Adrenal gland (tissue), 12 donors: ENCODE measurements around the gene CSAD. TPM values are rescaled to one million over a fixed set of nuclear protein-coding genes. Genes with fewer than 3 reads are reported as not detected.

Experiments used
- DNase-seq, 7 donors: peaks; one replicate each; pipeline ENCODE4 v3.0.0-alpha.2; 2019 to 2020
- H3K27ac ChIP-seq, 5 donors: fragments of 200-600 bp; sonication (generic) in 4 of 5; 1 replicate in 3 of 5; 2 replicates in 2 of 5; pipeline versions ENCODE4 v1.5.1 to v1.8.0; 2016 to 2020; ENCODE audit warnings: mild to moderate bottlenecking in 1 of 5
- H3K27me3 ChIP-seq: fragments of 200-600 bp; 2 replicates; pipeline ENCODE4 v1.8.0; 2021
- H3K36me3 ChIP-seq, 2 donors: fragments of 200-600 bp; replicated peaks in 1 of 2; 1 replicate in 1 of 2; 2 replicates in 1 of 2; pipeline versions ENCODE4 v1.5.1 to v1.8.0; 2018 to 2022
- H3K4me1 ChIP-seq, 2 donors: fragments of 200-600 bp; replicated peaks in 1 of 2; 1 replicate in 1 of 2; 2 replicates in 1 of 2; pipeline versions ENCODE4 v1.5.1 to v1.8.0; 2018 to 2021
- H3K4me3 ChIP-seq, 4 donors: fragments of 200-600 bp; sonication (generic) in 3 of 4; one replicate each; pipeline ENCODE4 v1.5.1; 2016 to 2018
- H3K9me3 ChIP-seq, 3 donors: fragments of 200-600 bp; sonication (generic) in 1 of 3; replicated peaks in 1 of 3; 1 replicate in 2 of 3; 2 replicates in 1 of 3; pipeline versions ENCODE4 v1.5.1 to v1.8.0; 2016 to 2021
- POLR2A ChIP-seq, 2 donors: fragments of 450-650 bp; IDR thresholded peaks; one replicate each; pipeline ENCODE4 v1.6.1; 2017; ENCODE audit warnings: antibody characterized with exemption in 2 of 2, mild to moderate bottlenecking in 2 of 2, moderate library complexity in 1 of 2
- WGBS, 4 donors: extraction: QIAGEN DNeasy Blood & Tissue Kit in 2 of 4; methylation state at CpG; one replicate each; pipeline versions ENCODE4 v1.1.5 to v1.1.7; 2013 to 2017; 5-methylcytosine and 5-hydroxymethylcytosine counted together
- intact Hi-C, 2 donors: fragments of 100-400 bp; cut with DNase I; formaldehyde crosslinking; loops; one replicate each; pipeline versions ENCODE4 v1.14.1 to v1.15.0; 2022 to 2023
- polyA plus RNA-seq, 3 donors: library from polyadenylated mRNA; stranded (reverse); fragments of 200-250 nt in 2 of 3; fragments of 350-450 nt in 1 of 3; fragmentation: Illumina TruSeq in 1 of 3; extraction: RNeasy Lipid Tissue Mini Kit (QIAGEN cat#74804) in 1 of 3; gene quantifications; one replicate each; pipeline ENCODE4 v1.2.3, GENCODE V29; 2013 to 2014
- total RNA-seq, 9 donors: library from RNA; depleted of rRNA in 4 of 9; stranded (reverse); fragments of >200 nt in 4 of 9; fragments of 120-200 nt in 1 of 9; fragmentation: NEBNext Ultra II Directional in 1 of 9; extraction: Animal tissue kit (Norgen Biotek cat#: 25700) in 1 of 9; gene quantifications; one replicate each; pipeline versions ENCODE4 v1.1.0 to v1.2.4, GENCODE V29; 2013 to 2023
- TF ChIP-seq, protein P1 (sequence below), 6 experiments: fragments of 450-650 bp in 4 of 6; fragments of 200-600 bp in 2 of 6; sonication (generic) in 1 of 6; IDR thresholded peaks; 1 replicate in 5 of 6; 2 replicates in 1 of 6; pipeline versions ENCODE4 v1.5.1 to v1.8.0; 2016 to 2021; ENCODE audit warnings: antibody characterized with exemption in 6 of 6, mild to moderate bottlenecking in 2 of 6, moderate library complexity in 1 of 6
- donor health status: healthy with polysubstance abuse.
- donor health status: Bipolar disorder and iron deficiency.
- donor health status: DM: yes; HTN: yes; CAD: no.
- donor health status: DM: no; HTN: no; CAD: no.
- donor health status: DM: no; HTN: no; CAD: no.
- donor health status: DM: yes; HTN: yes; CAD: no.

Gene CSAD
- total and polyA plus RNA-seq, 12 donors, result 2.3 to 140 (median 20.6) TPM

DNA sequence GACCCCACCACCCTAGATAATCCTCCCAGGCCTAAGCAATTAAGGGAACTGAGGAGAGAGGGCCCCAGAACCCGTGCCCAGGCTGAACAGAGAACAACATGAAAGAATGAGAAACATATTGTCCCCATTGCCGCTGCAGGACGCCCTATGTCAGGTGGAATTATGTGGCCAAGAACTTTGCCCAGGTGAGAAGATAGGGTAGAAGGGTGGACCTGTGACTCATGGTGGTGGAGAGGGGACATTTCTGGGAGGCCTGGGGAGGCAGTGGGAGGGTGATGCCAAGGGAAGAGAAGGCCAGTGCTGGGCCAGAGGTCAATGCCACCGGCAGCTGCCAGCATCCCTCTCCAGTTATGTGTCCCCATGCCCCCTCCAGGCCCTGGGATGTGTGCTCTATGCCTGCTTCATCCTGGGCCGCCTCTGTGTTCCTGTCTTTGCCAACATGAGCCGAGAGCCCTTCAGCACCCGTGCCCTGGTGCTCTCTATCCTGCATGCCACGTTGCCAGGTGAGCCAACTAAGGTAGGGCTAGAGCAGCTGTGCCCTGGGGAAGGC lies 61.9 kb downstream of the CSAD start:
- intact Hi-C loops, result no loop called here
- WGBS, 4 donors, result 86 to 92% (median 89%) methylated on average over 7 to 8 of the region's 8 CpGs
- no peak overlapping the region for H3K4me3 ChIP-seq
- H3K27me3 ChIP-seq, result no peaks in the 10 kb centered on the region
- no peaks in the 10 kb centered on the region for H3K36me3 ChIP-seq
- no peak for DNase-seq
- TF ChIP-seq, protein P1, sequence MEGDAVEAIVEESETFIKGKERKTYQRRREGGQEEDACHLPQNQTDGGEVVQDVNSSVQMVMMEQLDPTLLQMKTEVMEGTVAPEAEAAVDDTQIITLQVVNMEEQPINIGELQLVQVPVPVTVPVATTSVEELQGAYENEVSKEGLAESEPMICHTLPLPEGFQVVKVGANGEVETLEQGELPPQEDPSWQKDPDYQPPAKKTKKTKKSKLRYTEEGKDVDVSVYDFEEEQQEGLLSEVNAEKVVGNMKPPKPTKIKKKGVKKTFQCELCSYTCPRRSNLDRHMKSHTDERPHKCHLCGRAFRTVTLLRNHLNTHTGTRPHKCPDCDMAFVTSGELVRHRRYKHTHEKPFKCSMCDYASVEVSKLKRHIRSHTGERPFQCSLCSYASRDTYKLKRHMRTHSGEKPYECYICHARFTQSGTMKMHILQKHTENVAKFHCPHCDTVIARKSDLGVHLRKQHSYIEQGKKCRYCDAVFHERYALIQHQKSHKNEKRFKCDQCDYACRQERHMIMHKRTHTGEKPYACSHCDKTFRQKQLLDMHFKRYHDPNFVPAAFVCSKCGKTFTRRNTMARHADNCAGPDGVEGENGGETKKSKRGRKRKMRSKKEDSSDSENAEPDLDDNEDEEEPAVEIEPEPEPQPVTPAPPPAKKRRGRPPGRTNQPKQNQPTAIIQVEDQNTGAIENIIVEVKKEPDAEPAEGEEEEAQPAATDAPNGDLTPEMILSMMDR (IDR thresholded peaks at IDR 0.05), result no peak
- no peak for TF ChIP-seq POLR2A (IDR thresholded peaks at IDR 0.05)
- no peak overlapping the region for H3K27ac ChIP-seq
- no peaks in the 10 kb centered on the region for H3K4me1 ChIP-seq
- no peaks in the 10 kb centered on the region for H3K9me3 ChIP-seq

DNA sequence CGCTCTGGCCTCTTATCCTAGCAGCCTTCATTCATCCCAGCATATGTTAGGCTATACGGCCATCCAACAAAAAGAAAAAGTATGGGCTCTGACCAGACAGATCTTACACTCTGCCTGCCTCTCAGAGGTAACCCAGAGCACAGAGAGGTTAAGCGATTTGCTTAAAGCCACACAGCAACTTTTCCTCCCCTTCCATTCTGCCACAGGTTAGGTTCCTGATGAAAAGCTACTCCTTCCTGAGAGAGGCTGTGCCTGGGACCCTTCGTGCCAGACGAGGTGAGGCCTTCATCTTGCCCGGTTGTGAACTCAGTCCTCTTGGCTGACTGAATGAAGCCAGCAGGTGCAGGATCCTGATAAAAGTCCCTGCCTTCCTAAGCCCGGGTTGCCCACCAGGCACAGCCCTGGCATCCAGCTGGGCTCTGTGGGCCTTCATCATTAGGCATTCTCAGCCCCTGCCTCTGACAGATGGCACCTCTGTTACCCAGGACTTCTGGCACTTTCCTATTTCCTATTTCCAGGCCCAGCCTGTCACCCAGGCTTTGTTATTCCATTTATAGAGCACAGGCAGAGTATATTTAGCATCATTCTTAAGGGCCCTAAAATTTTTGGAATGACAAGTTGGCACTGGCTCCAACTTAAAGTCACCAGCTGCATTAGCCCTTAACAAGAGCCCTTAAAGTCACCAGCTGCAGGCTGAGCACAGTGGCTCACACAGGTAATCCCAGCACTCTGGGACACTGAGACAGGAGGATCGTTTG lies 64.7 kb downstream of the CSAD start:
- WGBS, 4 donors, result 83 to 94% (median 89%) methylated on average over 7 to 8 of the region's 8 CpGs
- no peak overlapping the region for H3K4me3 ChIP-seq
- no peaks in the 10 kb centered on the region for H3K27me3 ChIP-seq
- H3K27ac ChIP-seq, result no peak overlapping the region
- H3K9me3 ChIP-seq, result no peaks in the 10 kb centered on the region
- H3K4me1 ChIP-seq, result no peaks in the 10 kb centered on the region
- DNase-seq, result no peak
- no peaks in the 10 kb centered on the region for H3K36me3 ChIP-seq
- intact Hi-C loops, result no loop called here
- TF ChIP-seq, protein P1 (IDR thresholded peaks at IDR 0.05), result no peak
- no peak for TF ChIP-seq POLR2A (IDR thresholded peaks at IDR 0.05)

DNA sequence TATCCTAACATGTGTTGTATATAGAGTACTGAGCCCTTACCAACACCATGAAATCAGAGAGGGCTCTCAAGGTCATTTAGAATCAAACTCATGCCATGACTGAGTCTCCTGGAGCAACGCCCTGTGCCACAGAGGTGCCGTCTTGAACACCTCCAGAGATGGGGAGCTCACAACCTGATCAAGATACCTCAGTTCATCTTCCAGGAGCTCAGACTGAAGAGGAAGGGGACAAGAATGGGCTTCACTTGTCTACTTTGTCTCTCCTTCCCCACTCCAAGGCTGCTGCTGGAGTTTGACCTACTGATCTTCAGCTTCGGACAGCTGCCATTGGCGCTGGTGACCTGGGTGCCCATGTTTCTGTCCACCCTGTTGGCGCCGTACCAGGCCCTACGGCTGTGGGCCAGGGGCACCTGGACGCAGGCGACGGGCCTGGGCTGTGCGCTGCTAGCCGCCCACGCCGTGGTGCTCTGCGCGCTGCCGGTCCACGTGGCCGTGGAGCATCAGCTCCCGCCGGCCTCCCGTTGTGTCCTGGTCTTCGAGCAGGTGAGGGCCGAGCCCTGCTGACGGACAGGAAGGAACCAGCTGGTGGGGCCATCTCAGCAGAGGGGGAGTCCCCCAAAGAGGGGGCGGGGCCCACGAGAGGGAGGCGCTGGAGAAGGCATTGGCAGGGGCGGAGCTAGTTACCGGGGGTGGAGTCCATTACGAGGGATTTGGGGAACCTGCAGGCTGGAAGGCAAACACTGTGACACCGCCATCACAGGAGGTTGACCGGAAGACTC lies 65.4 kb downstream of the CSAD start:
- no peak overlapping the region for H3K4me3 ChIP-seq
- no peaks in the 10 kb centered on the region for H3K4me1 ChIP-seq
- H3K9me3 ChIP-seq, result no peaks in the 10 kb centered on the region
- no peaks in the 10 kb centered on the region for H3K36me3 ChIP-seq
- no peak for TF ChIP-seq POLR2A (IDR thresholded peaks at IDR 0.05)
- TF ChIP-seq, protein P1 (IDR thresholded peaks at IDR 0.05), result no peak
- no peak for DNase-seq
- no peaks in the 10 kb centered on the region for H3K27me3 ChIP-seq
- 89 to 92% (median 91%) methylated on average over 20 to 33 of the region's 33 CpGs for WGBS, 4 donors
- intact Hi-C loops, result no loop called here
- no peak overlapping the region for H3K27ac ChIP-seq

DNA sequence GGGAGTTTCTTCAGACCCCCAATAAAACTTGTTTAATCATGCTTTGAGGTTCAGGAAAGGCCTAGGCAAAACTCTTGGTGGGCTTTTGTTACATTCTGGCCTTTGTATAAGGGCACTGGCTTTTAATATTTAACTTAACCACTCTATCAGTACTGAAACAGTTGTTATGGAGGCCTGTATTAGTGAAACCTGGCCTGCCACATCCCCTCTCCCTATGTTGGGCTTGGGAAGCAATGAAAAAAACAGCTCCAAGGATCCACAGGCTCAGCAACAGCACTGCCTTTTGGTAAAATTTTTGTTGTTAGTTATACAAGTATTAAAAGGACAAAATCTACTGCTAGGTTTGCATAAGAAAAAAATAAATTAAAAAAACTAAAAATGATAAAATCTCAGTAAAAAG lies 66.8 kb downstream of the CSAD start:
- no peaks in the 10 kb centered on the region for H3K9me3 ChIP-seq
- H3K4me1 ChIP-seq, result no peaks in the 10 kb centered on the region
- no peak for DNase-seq
- no peak overlapping the region for H3K4me3 ChIP-seq
- H3K27me3 ChIP-seq, result no peaks in the 10 kb centered on the region
- intact Hi-C loops, result no loop called here
- H3K36me3 ChIP-seq, result no peaks in the 10 kb centered on the region
- H3K27ac ChIP-seq, result no peak overlapping the region
- TF ChIP-seq, protein P1 (IDR thresholded peaks at IDR 0.05), result no peak
- TF ChIP-seq POLR2A (IDR thresholded peaks at IDR 0.05), result no peak
